Sigmoid colon (tissue), 7 donors: ENCODE measurements around the gene WDR88. TPM values are rescaled to one million over a fixed set of nuclear protein-coding genes. Genes with fewer than 3 reads are reported as not detected.

ENCODE experiments used
- DNase-seq: peaks from one replicate; pipeline ENCODE4 v3.0.0-alpha.2; 2019
- H3K27ac ChIP-seq, 4 donors: fragments of 200-600 bp; sonication (generic); one replicate each; pipeline ENCODE4 v1.5.1; 2016 to 2019; ENCODE audit warnings: mild to moderate bottlenecking in 1 of 4
- H3K27me3 ChIP-seq, 3 donors: fragments of 200-600 bp; sonication (generic); one replicate each; pipeline ENCODE4 v1.5.1; 2019; ENCODE audit warnings: mild to moderate bottlenecking in 1 of 3
- H3K36me3 ChIP-seq, 4 donors: fragments of 200-600 bp; sonication (generic); one replicate each; pipeline ENCODE4 v1.5.1; 2016 to 2019
- H3K4me1 ChIP-seq, 4 donors: fragments of 200-600 bp; sonication (generic); one replicate each; pipeline ENCODE4 v1.5.1; 2017 to 2019
- H3K4me3 ChIP-seq, 4 donors: fragments of 200-600 bp; sonication (generic); one replicate each; pipeline ENCODE4 v1.5.1; 2017 to 2019; ENCODE audit warnings: mild to moderate bottlenecking in 2 of 4, moderate library complexity in 1 of 4
- H3K9me3 ChIP-seq, 4 donors: fragments of 200-600 bp in 3 of 4; sonication (generic) in 3 of 4; one replicate each; pipeline versions ENCODE4 v1.5.1 to v1.6.1; 2013 to 2019
- CTCF ChIP-seq, 4 experiments: fragments of 450-650 bp in 3 of 4; fragments of 200-600 bp in 1 of 4; IDR thresholded peaks; one replicate each; pipeline ENCODE4 v1.5.1; 2016 to 2019; ENCODE audit warnings: antibody characterized with exemption in 4 of 4, mild to moderate bottlenecking in 3 of 4, moderate library complexity in 2 of 4
- EP300 ChIP-seq, 4 donors: sonication (generic); formaldehyde crosslinking; IDR thresholded peaks; one replicate each; pipeline ENCODE4 v1.6.1; 2017; ENCODE audit warnings: antibody characterized with exemption in 4 of 4
- POLR2A ChIP-seq, 2 donors: fragments of 450-650 bp; IDR thresholded peaks; one replicate each; pipeline ENCODE4 v1.6.1; 2016; ENCODE audit warnings: antibody characterized with exemption in 2 of 2, mild to moderate bottlenecking in 2 of 2, moderate library complexity in 2 of 2
- POLR2AphosphoS5 ChIP-seq, 4 donors: sonication (generic); formaldehyde crosslinking; IDR thresholded peaks; one replicate each; pipeline ENCODE4 v1.6.1; 2017; ENCODE audit warnings: antibody characterized with exemption in 4 of 4
- WGBS, 2 donors: extraction: QIAGEN DNeasy Blood & Tissue Kit; methylation state at CpG; one replicate each; pipeline ENCODE4 v1.1.7; 2013; 5-methylcytosine and 5-hydroxymethylcytosine counted together
- intact Hi-C: fragments of 100-400 bp; cut with DNase I; formaldehyde crosslinking; loops from one replicate; pipeline ENCODE4 v1.15.1; 2023
- polyA plus RNA-seq, 3 donors: library from polyadenylated mRNA; stranded (reverse); fragments of 200-250 nt; gene quantifications; one replicate each; pipeline ENCODE4 v1.2.3, GENCODE V29; 2013
- total RNA-seq, 4 donors: library from RNA; depleted of rRNA; stranded (reverse); fragments of >200 nt; gene quantifications; one replicate each; pipeline ENCODE4 v1.1.0, GENCODE V29; 2016
- donor health status: healthy with polysubstance abuse.
- donor health status: Bipolar disorder and iron deficiency.
- donor health status: healthy.

WDR88 gene
- total and polyA plus RNA-seq, 7 donors = not detected

- peak overlapping the region; percentile 77 to 86 (median 80) for H3K4me3 ChIP-seq
- peaks cover 0 to 30% (median 25%) of the 10 kb centered on the region in 4 donors for H3K4me1 ChIP-seq
- TF ChIP-seq POLR2AphosphoS5 (IDR thresholded peaks at IDR 0.05) = peak; percentile 87 to 92 (median 90)
- TF ChIP-seq CTCF (IDR thresholded peaks at IDR 0.05) = peak in 1 of 4 experiments; percentile 49
- peak; percentile 74 to 77 for TF ChIP-seq POLR2A (IDR thresholded peaks at IDR 0.05)
- TF ChIP-seq EP300 (IDR thresholded peaks at IDR 0.05) = peak in 1 of 4 donors; percentile 10
- intact Hi-C loops = loop anchor here (2.0 to 10.0 kb wide), 4 partner anchors 32 to 502 kb away; partner anchors contain the start of genes ANKRD27, CEBPA, FAAP24 and RGS9BP
- no peaks in the 10 kb centered on the region for H3K9me3 ChIP-seq
- H3K36me3 ChIP-seq = no peaks in the 10 kb centered on the region
- no peaks in the 10 kb centered on the region for H3K27me3 ChIP-seq
- peak overlapping the region; percentile 91 to 96 (median 94) for H3K27ac ChIP-seq
- peak; percentile 97 for DNase-seq
- WGBS, 2 donors = 0% methylated on average over 65 of the region's 65 CpGs
Observed at GRCh38 chr19:33176670-33177416, 44.9 kb downstream of the WDR88 start.

- peak; percentile 89 for DNase-seq
- WGBS, 2 donors = 0% methylated on average over 38 of the region's 38 CpGs
Observed at GRCh38 chr19:33177417-33177979, 45.6 kb downstream of the WDR88 start.

GRCh38 chr19:33186431-33187182 lies 54.7 kb downstream of the WDR88 start:
- Histone ChIP-seq H3K27me3 (no peaks in the 10 kb centered on the region), H3K9me3 (no peaks in the 10 kb centered on the region), H3K4me3 (no peak overlapping the region), H3K4me1 (peaks cover 0 to 6% (median 0%) of the 10 kb centered on the region in 4 donors), H3K27ac (no peak overlapping the region), H3K36me3 (no peaks in the 10 kb centered on the region)
- DNase-seq = no peak
- TF ChIP-seq POLR2AphosphoS5 (IDR thresholded peaks at IDR 0.05) (no peak), CTCF (IDR thresholded peaks at IDR 0.05) (no peak), POLR2A (IDR thresholded peaks at IDR 0.05) (no peak), EP300 (IDR thresholded peaks at IDR 0.05) (no peak)
- intact Hi-C loops = no loop called here
- 43 to 51% methylated on average over 11 of the region's 11 CpGs for WGBS, 2 donors

More at GRCh38 chr19:33177417-33177979, 45.6 kb downstream of the WDR88 start:
- Histone ChIP-seq H3K4me3 (peak overlapping the region; percentile 41 to 86 (median 78)), H3K27ac (peak overlapping the region; percentile 91 to 96 (median 94)), H3K4me1 (peaks cover 0 to 30% (median 25%) of the 10 kb centered on the region in 4 donors), H3K27me3 (no peaks in the 10 kb centered on the region), H3K9me3 (no peaks in the 10 kb centered on the region), H3K36me3 (no peaks in the 10 kb centered on the region)
- intact Hi-C loops = loop anchor here (2.0 to 10.0 kb wide), 4 partner anchors 33 to 503 kb away; partner anchors contain the start of genes ANKRD27, CEBPA, FAAP24 and RGS9BP
- TF ChIP-seq POLR2A (IDR thresholded peaks at IDR 0.05) (no peak), POLR2AphosphoS5 (IDR thresholded peaks at IDR 0.05) (peak in 1 of 4 donors; percentile 14), CTCF (IDR thresholded peaks at IDR 0.05) (peak in 3 of 4 experiments; percentile 30 to 49 (median 46)), EP300 (IDR thresholded peaks at IDR 0.05) (no peak)

GRCh38 chr19:33187183-33187540 lies 55.2 kb downstream of the WDR88 start:
- H3K36me3 ChIP-seq = no peaks in the 10 kb centered on the region
- H3K9me3 ChIP-seq = no peaks in the 10 kb centered on the region
- 13 to 41% methylated on average over 8 of the region's 8 CpGs for WGBS, 2 donors
- no peak overlapping the region for H3K27ac ChIP-seq
- DNase-seq = no peak
- TF ChIP-seq CTCF (IDR thresholded peaks at IDR 0.05) (no peak), EP300 (IDR thresholded peaks at IDR 0.05) (no peak), POLR2AphosphoS5 (IDR thresholded peaks at IDR 0.05) (no peak), POLR2A (IDR thresholded peaks at IDR 0.05) (no peak)
- no peak overlapping the region for H3K4me3 ChIP-seq
- no peaks in the 10 kb centered on the region for H3K27me3 ChIP-seq
- intact Hi-C loops = no loop called here
- H3K4me1 ChIP-seq = peaks cover 0 to 6% (median 0%) of the 10 kb centered on the region in 4 donors
